Measurements from ENCODE around the gene CFAP74. TPM values are rescaled to one million over a fixed set of nuclear protein-coding genes. Genes with fewer than 3 reads are reported as not detected.

Gene CFAP74
- polyA plus RNA-seq, 2 of the 4 experiments (the other 2 are of a cell fraction): 0.03 to 0.04 TPM

GRCh38 chr1:2053217-2053616 is 49.6 kb upstream of the CFAP74 start:
- WGBS (ENCODE audit: missing lambda C conversion rate): 86% methylated on average over 4 of the region's 17 CpGs
- ChIA-PET POLR2A (no interaction called here), CTCF (interaction anchor here (0.6 to 1.7 kb wide), 2 partner anchors 9 to 110 kb away, joined by 3 to 10 read pairs; no protein-coding TSS in a partner anchor)
- DNase-seq (ENCODE audit: low read depth in 1 of 2, low spot score in 1 of 2) (no peak), FAIRE-seq (no peak), ATAC-seq (no peak)
- no peak overlapping the region for H3K4me2 ChIP-seq
- no peaks in the 10 kb centered on the region for H3K9me3 ChIP-seq
- no peak overlapping the region for H3K27ac ChIP-seq
- H3K4me3 ChIP-seq: no peak overlapping the region
- TF ChIP-seq PBX3 (IDR thresholded peaks at IDR 0.05) (no peak), USF2 (IDR thresholded peaks at IDR 0.05) (no peak), KDM1A (IDR thresholded peaks at IDR 0.05; ENCODE audit: low read depth) (no peak), MAX (IDR thresholded peaks at IDR 0.05) (no peak), POLR2AphosphoS2 (conservative IDR thresholded peaks at IDR 0.05; ENCODE audit: low read length) (no peak), CBX2 (IDR thresholded peaks at IDR 0.05; ENCODE audit: borderline replicate concordance, low read depth) (no peak), ESRRA (IDR thresholded peaks at IDR 0.05; ENCODE audit: borderline replicate concordance, low read length) (no peak), CBX8 (IDR thresholded peaks at IDR 0.05) (no peak), ELK1 (IDR thresholded peaks at IDR 0.05; ENCODE audit: low read depth, low read length) (no peak), FOXS1 (CRISPR knock-in tag; IDR thresholded peaks at IDR 0.05) (no peak), TP53 (CRISPR knock-in tag; IDR thresholded peaks at IDR 0.05) (no peak), BCL3 (IDR thresholded peaks at IDR 0.05) (no peak), EHF (CRISPR knock-in tag; IDR thresholded peaks at IDR 0.05) (no peak), FOSB (CRISPR knock-in tag; IDR thresholded peaks at IDR 0.05) (no peak), ZFP36 (IDR thresholded peaks at IDR 0.05; ENCODE audit: borderline replicate concordance, partially characterized antibody) (no peak), HES2 (IDR thresholded peaks at IDR 0.05) (no peak), EHMT2 (IDR thresholded peaks at IDR 0.05; ENCODE audit: low read depth) (no peak), JUNB (IDR thresholded peaks at IDR 0.05) (no peak), RFX5 (IDR thresholded peaks at IDR 0.05) (no peak), NPAS2 (CRISPR knock-in tag; IDR thresholded peaks at IDR 0.05; ENCODE audit: borderline replicate concordance) (no peak)
- H3K4me1 ChIP-seq: 0 out of 3 replicates have a peak, but pooled peaks cover 2% of the 10 kb centered on the region

GRCh38 chr1:2052756-2053155 is 49.2 kb upstream of the CFAP74 start:
- POLR2A ChIA-PET: no interaction called here

More at GRCh38 chr1:2052756-2053155, 49.2 kb upstream of the CFAP74 start:
- 96% methylated on average over 8 of the region's 10 CpGs for WGBS (ENCODE audit: missing lambda C conversion rate)
- Histone ChIP-seq H3K4me3 (no peak overlapping the region), H3K9me3 (no peaks in the 10 kb centered on the region), H3K27ac (no peak overlapping the region), H3K4me2 (no peak overlapping the region), H3K4me1 (0 out of 3 replicates have a peak, but pooled peaks cover 2% of the 10 kb centered on the region)
- CTCF ChIA-PET: interaction anchor here (0.6 to 1.7 kb wide), 2 partner anchors 8 to 109 kb away, joined by 3 to 10 read pairs; no protein-coding TSS in a partner anchor
- TF ChIP-seq POLR2AphosphoS2 (conservative IDR thresholded peaks at IDR 0.05; ENCODE audit: low read length): no peak
- TF ChIP-seq MYC (IDR thresholded peaks at IDR 0.05; ENCODE audit: borderline replicate concordance, low read length): no peak
- no peak for TF ChIP-seq NR3C1 (IDR thresholded peaks at IDR 0.05)
- TF ChIP-seq EHF (CRISPR knock-in tag; IDR thresholded peaks at IDR 0.05): no peak
- no peak for TF ChIP-seq MAFK (IDR thresholded peaks at IDR 0.05; ENCODE audit: partially characterized antibody)
- no peak for TF ChIP-seq NPAS2 (CRISPR knock-in tag; IDR thresholded peaks at IDR 0.05; ENCODE audit: borderline replicate concordance)
- TF ChIP-seq RCOR1 (IDR thresholded peaks at IDR 0.05; ENCODE audit: low read depth, low read length): no peak
- TF ChIP-seq BCL3 (IDR thresholded peaks at IDR 0.05): no peak
- DNase-seq (ENCODE audit: low read depth in 1 of 2, low spot score in 1 of 2): no peak
- FAIRE-seq: no peak
- no peak for ATAC-seq
